SK-N-MC (cell line): ENCODE results near the gene DYNC1I1.

ENCODE experiments used
- EZH2 ChIP-seq: fragments of 200-600 bp; sonication (generic); IDR thresholded peaks from one replicate; pipeline ENCODE4 v1.6.1; 2017; ENCODE audit warnings: antibody characterized with exemption
- FOXP2 ChIP-seq: optimal IDR thresholded peaks from 2 replicates; pipeline ENCODE3; 2011; ENCODE audit warnings: mild to moderate bottlenecking, moderate library complexity; ENCODE audit not compliant: insufficient read depth; ENCODE audit errors: extremely low read length, control extremely low read depth
- POLR2AphosphoS5 ChIP-seq: IDR thresholded peaks from 2 replicates; pipeline ENCODE4 v1.6.1; 2012; ENCODE audit warnings: mild to moderate bottlenecking, low read depth, low read length, borderline replicate concordance

DNA sequence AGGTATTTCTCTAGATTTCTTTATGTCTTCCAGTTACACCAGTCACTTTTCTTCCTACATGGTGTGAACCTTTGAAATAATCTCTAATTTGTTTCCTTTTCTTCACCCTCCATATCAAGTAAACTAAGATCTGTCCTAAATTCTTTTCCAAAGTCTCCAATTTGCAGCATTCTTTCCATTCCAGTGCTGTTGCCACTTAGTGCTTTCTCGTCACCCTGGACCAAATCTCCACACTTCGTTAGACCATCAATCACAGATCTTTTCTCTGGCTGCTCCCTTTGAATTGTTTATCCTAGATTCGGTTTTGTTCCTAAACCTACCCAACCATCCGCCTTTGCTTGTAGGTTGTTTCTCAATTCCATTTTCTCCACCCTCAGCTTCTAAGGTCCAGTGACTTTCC is 74.7 kb downstream of the DYNC1I1 start:
- no peak for TF ChIP-seq EZH2
- TF ChIP-seq POLR2AphosphoS5, result no peak
- no peak for TF ChIP-seq FOXP2
